Measurements from ENCODE around the gene RCAN2.

- TF ChIP-seq RAD21 (conservative IDR thresholded peaks at IDR 0.05) = no peak
- no peak for TF ChIP-seq EZH2 (IDR thresholded peaks at IDR 0.05; ENCODE audit: borderline replicate concordance, insufficient read depth, low read length, poor library complexity, severe bottlenecking)
- TF ChIP-seq CTCF (IDR thresholded peaks at IDR 0.05; ENCODE audit: poor library complexity, severe bottlenecking) = no peak
- no peak for TF ChIP-seq TAF1 (IDR thresholded peaks at IDR 0.05; ENCODE audit: low read depth)
- no peak for TF ChIP-seq MXI1 (conservative IDR thresholded peaks at IDR 0.05; ENCODE audit: poor library complexity, severe bottlenecking)
- TF ChIP-seq POLR2AphosphoS5 (IDR thresholded peaks at IDR 0.05) = no peak
- TF ChIP-seq, protein P1, sequence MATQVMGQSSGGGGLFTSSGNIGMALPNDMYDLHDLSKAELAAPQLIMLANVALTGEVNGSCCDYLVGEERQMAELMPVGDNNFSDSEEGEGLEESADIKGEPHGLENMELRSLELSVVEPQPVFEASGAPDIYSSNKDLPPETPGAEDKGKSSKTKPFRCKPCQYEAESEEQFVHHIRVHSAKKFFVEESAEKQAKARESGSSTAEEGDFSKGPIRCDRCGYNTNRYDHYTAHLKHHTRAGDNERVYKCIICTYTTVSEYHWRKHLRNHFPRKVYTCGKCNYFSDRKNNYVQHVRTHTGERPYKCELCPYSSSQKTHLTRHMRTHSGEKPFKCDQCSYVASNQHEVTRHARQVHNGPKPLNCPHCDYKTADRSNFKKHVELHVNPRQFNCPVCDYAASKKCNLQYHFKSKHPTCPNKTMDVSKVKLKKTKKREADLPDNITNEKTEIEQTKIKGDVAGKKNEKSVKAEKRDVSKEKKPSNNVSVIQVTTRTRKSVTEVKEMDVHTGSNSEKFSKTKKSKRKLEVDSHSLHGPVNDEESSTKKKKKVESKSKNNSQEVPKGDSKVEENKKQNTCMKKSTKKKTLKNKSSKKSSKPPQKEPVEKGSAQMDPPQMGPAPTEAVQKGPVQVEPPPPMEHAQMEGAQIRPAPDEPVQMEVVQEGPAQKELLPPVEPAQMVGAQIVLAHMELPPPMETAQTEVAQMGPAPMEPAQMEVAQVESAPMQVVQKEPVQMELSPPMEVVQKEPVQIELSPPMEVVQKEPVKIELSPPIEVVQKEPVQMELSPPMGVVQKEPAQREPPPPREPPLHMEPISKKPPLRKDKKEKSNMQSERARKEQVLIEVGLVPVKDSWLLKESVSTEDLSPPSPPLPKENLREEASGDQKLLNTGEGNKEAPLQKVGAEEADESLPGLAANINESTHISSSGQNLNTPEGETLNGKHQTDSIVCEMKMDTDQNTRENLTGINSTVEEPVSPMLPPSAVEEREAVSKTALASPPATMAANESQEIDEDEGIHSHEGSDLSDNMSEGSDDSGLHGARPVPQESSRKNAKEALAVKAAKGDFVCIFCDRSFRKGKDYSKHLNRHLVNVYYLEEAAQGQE (IDR thresholded peaks at IDR 0.05; ENCODE audit: borderline replicate concordance) = no peak
- TF ChIP-seq EP300 (conservative IDR thresholded peaks at IDR 0.05; ENCODE audit: poor library complexity, severe bottlenecking) = no peak
- TF ChIP-seq SMC3 (conservative IDR thresholded peaks at IDR 0.05; ENCODE audit: poor library complexity) = no peak
Observed at GRCh38 chr6:46381057-46381456, 110.2 kb downstream of the RCAN2 start.
